SW 1271 (cell line): ENCODE measurements around the gene ZCCHC13.
"Not testable (repeated sequence)": the region's sequence is repeated elsewhere in the genome, so short reads cannot be mapped to it uniquely, and the experiment has no call there.

ENCODE experiments used
- DNase-seq, 2 experiments: peaks; one replicate each; lab custom pipeline; 2025; lab: John Stamatoyannopoulos, UW

Gene ZCCHC13

GRCh38 chrX:74321191-74321590, 17.2 kb downstream of the ZCCHC13 start:
- no peak for DNase-seq

DNA sequence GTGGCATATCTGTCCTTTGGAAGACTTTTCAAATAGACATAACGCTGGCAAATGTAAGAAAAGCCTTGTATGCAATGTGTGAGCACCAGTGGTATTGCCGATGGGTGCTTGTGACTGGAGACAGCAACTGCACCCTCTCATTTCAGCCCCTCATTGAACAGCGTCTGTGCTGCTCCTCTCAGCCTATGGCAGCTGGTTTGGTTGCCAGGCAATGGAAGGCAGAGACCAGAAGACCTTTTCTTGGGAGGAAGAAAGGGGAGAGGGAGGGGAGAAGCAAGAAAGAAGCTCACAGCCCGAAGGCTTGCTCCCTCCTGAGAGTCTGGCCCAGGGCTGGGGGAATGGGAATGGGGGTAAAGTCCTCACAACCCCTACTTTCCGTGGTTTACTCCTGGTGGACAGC, 20.2 kb downstream of the ZCCHC13 start:
- no peak for DNase-seq

DNA sequence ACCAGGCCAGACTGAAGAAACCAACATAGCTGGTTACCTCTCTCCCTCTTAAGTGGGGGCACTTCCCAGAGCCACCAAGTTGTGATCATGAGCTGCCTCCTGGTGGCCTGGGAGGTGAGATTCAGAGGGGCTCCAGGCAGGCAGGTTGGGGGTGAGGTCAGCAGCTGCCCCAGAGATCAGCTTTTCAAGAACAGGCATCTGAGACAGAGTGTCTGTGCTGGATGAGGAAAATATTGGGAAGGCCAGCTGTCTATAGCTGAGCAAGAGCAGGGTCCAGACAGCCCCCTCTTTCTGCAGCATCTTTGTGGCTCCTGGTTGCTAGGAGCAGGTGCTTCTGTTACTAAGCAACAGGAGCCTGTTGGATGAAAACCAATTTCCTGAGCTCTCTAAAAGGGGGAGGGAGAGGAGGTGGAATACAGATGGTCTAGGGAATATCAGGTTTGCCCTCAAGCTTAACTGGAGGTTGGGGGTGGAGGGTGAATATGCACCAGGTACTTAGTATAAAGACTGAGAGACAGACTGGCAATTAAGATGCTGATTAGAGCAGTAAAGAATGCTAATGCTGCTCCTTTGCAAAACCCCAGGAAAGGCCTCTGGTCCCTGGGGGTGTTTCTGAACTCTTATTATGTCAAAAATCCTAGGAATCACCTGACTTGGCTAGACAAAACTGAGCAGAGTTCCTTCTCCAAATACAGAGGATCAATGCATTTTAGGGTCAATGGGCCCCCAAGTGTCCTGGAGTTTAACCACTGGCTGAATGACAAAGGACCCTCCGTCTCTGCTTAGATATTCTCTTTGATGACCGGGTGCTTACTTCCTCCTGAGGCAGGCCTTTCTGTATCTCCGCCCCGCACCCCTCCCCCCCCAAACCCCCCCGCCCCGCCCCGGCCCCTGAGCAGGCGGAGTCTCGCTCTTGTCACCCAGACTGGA, 21.4 kb downstream of the ZCCHC13 start:
- DNase-seq, result no peak

DNA sequence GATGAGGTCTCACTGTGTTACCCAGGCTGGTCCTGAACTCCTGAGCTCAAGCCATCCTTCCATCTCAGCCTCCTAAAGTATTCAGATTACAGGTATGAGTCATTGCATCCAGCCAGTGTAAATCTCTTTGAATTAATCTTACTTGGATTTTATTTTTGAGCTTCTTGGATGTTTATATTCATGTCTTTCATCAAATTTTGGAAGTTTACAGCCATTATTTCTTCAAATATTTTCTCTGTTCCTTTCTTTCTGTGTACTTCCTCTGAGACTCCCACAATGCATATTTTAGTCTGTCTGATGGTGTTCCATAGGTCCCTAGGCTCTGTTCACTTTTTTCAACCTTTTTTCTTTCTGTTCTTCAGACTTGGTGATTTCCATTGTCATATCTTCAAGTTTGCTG, 34.9 kb downstream of the ZCCHC13 start:
- no peak for DNase-seq

DNA sequence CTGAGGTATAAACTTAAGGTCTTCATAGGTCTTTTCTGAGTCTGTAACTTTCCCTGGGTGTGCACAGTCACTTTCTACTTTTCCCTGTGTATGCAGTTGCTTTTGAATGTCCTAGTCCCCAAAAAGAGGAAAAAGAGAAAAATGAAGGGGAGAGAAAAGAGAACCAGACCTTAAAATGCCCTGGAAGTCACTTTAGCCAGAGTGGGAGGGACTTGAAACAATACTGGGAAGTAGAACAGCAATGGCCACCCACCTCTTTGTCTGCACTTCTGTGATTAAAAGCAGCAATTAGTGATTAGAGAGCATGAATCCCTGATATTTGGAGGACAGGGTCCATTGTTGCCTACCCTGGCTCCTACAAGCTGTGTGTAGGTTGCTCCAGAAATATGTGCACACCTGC, 36.1 kb downstream of the ZCCHC13 start:
- no peak for DNase-seq

- DNase-seq, result not testable (repeated sequence)
Measured at GRCh38 chrX:74342211-74342610, 38.2 kb downstream of the ZCCHC13 start.

DNA sequence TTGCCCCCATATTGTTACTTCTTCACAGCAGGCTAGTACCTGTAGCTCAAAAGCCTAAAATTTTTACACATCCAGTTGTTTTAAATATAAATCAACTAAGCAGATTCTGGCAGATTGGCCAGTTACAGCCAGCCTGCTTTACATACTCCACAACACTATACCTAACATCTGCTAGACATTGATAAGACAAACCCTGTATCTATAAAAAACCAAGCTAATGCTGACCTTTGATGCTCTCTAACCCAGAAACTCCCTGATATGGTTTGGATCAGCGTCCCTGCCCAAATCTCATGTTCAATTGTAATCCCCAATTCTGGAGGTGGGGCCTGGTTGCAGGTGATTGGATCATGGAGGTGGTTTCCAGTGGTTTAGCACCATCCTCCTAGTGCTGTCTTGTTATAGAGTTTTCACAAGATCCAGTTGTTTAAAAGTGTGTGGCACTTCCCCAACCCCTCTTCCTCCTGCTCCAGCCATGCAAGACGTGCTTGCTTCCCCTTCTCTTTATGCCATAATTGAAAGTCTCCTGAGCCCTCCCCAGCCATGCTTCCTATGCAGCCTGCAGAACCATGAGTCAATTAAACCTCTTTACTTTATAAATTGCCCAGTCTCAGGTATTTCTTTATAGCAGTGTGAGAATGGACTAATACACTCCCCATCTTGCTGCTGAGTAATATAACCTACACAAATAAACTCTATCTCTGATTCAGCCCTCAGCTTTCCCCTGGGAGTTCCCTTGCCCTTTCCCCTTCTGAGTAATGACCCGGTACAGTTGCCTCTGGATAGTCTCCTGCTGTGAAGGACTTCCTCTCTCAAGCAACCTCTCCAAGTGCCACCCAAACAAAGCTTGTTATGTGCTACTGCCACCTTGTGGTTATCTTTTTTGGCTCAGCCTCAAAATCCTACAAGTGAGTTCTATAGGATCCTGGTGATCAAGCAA, 39.6 kb downstream of the ZCCHC13 start:
- peak; percentile 18 to 74 for DNase-seq

GRCh38 chrX:74344280-74344622, 40.3 kb downstream of the ZCCHC13 start:
- no peak for DNase-seq

DNA sequence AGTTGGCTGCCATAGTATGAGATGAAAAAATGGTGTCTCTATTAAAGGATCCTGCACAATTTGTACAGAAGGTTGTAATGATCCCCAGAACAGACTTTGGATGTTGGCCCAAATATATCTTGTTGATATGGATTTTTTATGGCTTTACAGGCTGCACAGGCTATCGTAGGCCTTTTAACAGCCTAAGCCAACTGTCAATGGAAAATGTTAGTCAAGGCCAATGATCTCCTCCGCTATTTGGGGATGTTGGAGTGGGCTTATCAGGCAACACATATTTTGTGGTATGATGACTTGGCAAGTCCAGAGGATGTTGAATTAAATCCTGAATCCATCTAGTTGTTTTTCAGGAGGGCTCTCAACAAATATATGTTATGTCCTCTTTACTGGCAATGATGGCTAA, 42.1 kb downstream of the ZCCHC13 start:
- DNase-seq, result no peak

GRCh38 chrX:74349387-74349786, 45.4 kb downstream of the ZCCHC13 start:
- DNase-seq, result no peak

GRCh38 chrX:74351760-74352159, 47.8 kb downstream of the ZCCHC13 start:
- no peak for DNase-seq

GRCh38 chrX:74353984-74354383, 50.0 kb downstream of the ZCCHC13 start:
- no peak for DNase-seq
